ENCODE data around the gene RGS11.

RGS11 gene

DNA sequence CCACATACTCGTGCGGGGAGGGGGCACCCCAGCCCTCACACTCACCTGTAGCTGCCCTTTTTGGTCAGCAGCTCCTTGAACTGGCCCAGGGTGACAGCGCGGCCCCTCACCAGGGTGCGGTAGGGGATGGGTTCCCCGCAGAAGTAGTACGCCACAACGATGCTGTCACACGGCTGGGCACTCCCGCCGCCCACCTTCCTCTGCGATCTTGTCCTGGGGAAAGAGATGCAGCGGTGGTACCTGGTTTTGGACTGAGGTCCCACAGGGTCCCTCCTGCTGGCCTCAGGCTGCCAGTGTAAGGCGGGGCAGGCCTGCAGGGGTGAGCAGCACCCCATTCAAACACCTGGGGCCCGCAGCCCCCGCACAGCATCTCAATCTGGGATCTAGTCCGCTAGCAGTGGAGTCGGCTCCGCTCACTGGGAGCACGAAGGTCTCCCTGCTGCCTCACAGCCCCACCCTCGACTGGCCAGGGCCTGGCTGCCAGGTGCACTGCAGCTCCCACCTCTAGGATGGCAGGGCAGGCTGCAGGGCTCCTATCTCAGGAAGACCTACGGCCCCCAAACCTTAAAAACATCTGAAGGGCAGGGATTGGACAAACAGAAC is 13.8 kb upstream of the RGS11 start:
- no peak overlapping the region for H3K4me3 ChIP-seq (ENCODE audit: low read depth, low read length)
- TF ChIP-seq, protein P1, sequence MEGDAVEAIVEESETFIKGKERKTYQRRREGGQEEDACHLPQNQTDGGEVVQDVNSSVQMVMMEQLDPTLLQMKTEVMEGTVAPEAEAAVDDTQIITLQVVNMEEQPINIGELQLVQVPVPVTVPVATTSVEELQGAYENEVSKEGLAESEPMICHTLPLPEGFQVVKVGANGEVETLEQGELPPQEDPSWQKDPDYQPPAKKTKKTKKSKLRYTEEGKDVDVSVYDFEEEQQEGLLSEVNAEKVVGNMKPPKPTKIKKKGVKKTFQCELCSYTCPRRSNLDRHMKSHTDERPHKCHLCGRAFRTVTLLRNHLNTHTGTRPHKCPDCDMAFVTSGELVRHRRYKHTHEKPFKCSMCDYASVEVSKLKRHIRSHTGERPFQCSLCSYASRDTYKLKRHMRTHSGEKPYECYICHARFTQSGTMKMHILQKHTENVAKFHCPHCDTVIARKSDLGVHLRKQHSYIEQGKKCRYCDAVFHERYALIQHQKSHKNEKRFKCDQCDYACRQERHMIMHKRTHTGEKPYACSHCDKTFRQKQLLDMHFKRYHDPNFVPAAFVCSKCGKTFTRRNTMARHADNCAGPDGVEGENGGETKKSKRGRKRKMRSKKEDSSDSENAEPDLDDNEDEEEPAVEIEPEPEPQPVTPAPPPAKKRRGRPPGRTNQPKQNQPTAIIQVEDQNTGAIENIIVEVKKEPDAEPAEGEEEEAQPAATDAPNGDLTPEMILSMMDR (IDR thresholded peaks at IDR 0.05; ENCODE audit: borderline replicate concordance, insufficient read depth, low read depth, low read length), result no peak

DNA sequence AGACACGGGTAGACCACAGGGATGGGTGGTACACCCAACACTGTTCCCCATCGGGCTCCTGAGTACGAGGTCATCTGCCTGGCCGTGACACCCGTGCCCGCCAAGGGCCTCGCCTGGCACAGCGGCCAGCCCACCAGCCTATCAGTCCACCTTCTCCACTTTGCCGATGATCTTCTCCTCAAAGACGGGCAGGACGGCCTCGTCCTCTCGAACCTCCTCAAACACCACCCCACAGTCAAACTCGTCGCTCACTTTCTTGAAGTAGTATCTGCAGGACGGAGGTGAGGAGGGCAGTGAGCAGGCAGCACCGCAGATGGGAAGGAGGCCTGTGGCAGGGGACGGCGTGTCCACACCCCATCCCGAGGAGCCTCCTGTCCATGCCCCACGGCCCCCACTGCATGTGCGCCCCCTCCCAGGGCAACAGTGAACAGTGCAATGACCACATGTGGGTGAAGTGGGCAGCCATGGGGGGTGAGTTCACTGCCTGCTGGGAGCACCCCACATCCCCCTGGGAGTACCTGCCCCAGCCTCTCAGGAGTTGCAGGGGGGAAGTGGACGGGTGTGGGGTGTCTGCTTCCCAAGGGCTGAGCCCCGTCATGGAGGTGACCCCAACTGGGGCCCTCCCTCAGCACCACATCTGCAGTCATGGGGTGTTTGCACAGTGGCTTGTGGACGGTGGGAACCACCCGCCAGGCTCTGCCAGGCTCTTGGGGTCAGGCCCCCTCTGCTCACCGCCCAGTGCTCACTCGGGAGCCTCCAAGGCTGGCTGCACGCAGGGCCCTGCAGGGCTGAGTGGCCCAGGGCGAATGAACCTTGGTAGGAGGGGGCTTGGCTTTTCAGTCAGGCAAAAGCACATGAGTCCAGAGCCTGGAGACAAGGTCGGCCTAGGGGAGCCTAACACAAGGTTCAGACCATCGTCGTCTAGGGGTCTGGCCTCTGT is 12.5 kb upstream of the RGS11 start:
- H3K4me3 ChIP-seq (ENCODE audit: low read depth, low read length), result no peak overlapping the region
- TF ChIP-seq, protein P1 (IDR thresholded peaks at IDR 0.05; ENCODE audit: borderline replicate concordance, insufficient read depth, low read depth, low read length), result no peak

DNA sequence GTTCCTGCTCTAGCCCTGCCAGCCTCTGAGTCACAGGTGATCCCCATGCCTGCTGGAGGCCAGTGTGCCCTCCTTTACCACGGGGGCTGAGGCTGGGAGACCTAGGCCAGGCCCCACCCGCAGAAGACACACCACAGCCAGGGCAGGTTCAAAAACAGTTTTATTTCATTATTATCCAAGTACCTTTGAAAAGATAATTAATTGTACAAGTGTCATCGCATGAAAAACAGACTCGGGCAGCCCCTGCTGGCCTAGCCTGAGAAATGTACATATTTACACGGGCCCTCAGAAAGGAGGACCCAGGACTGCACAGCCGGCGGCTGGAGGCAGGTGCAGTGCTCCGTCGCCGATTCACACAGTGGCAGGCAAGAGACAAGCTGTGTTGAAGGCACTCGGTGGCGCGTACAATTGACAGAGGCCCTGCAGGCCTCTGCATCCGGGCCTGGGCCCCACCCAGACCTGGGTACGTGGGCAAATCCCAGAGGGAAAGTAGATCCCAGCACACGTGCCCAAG is 11.6 kb upstream of the RGS11 start:
- TF ChIP-seq, protein P1 (IDR thresholded peaks at IDR 0.05; ENCODE audit: borderline replicate concordance, insufficient read depth, low read depth, low read length), result no peak
- no peak overlapping the region for H3K4me3 ChIP-seq (ENCODE audit: low read depth, low read length)

DNA sequence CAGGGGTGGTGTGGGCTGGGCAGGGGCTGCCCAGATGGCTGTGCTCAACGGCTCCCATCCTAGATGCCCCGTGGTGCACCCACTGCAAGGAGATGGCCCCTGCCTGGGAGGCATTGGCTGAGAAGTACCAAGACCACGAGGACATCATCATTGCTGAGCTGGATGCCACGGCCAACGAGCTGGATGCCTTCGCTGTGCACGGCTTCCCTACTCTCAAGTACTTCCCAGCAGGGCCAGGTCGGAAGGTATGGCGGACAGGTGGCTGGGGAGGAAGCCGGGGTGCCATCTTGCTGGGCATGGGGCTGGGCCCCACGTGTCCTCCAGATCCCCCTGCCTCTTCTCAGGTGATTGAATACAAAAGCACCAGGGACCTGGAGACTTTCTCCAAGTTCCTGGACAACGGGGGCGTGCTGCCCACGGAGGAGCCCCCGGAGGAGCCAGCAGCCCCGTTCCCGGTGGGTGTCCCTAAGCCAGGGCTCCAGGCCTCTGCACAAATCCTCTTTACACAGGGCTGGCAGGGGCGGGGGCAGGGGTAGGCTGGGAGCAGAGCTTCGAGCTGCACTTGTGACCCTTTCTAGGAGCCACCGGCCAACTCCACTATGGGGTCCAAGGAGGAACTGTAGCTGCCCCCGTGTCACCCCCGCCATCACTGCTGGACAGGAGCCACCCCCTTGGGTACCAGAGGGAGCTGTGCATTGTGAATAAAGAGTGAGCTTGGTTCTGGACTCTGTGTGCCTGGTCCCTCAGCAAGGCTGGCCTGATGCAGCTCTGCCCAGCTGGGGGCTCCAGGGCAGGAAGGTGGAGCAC is 10.9 kb upstream of the RGS11 start:
- H3K4me3 ChIP-seq (ENCODE audit: low read depth, low read length), result no peak overlapping the region
- TF ChIP-seq, protein P1 (IDR thresholded peaks at IDR 0.05; ENCODE audit: borderline replicate concordance, insufficient read depth, low read depth, low read length), result no peak

DNA sequence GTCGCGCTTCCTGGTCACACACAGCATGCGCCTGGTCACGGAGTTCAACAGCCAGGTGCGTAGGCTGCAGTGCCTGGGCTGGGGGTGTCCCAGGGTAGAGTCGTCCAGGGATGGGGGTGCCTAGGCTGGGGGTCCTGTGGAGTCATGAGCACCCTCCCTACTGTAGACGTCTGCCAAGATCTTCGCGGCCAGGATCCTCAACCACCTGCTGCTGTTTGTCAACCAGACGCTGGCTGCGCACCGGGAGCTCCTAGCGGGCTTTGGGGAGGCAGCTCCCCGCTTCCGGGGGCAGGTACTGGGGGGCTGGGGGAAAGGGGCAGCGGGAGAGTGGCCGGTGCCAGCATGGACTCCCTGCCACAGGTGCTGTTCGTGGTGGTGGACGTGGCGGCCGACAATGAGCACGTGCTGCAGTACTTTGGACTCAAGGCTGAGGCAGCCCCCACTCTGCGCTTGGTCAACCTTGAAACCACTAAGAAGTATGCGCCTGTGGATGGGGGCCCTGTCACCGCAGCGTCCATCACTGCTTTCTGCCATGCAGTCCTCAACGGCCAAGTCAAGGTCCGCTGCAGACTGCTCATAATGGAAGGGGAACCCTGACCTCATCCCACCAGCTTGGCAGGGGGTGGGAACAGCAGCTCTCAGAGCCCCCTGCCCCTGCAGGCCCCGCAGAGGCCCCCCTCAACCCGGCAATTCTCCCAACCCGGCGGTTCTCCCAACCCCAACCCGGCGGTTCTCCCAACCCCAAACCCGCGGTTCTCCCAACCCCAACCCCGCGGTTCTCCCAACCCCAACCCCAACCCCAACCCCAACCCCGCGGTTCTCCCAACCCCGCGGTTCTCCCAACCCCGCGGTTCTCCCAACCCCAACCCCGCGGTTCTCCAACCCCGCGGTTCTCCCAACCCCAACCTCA is 9.7 kb upstream of the RGS11 start:
- H3K4me3 ChIP-seq (ENCODE audit: low read depth, low read length), result no peak overlapping the region
- TF ChIP-seq, protein P1 (IDR thresholded peaks at IDR 0.05; ENCODE audit: borderline replicate concordance, insufficient read depth, low read depth, low read length), result no peak

Measured in GM12875 (cell line).